ENCODE measurements around the gene NMRAL1. TPM values are rescaled to one million over a fixed set of nuclear protein-coding genes. Genes with fewer than 3 reads are reported as not detected.

NMRAL1 gene
- total and polyA plus RNA-seq, 7 donors, result 2.5 to 5.5 (median 4.1) TPM

GRCh38 chr16:4507588-4508345 lies 33.3 kb upstream of the NMRAL1 start:
- 88 to 92% (median 90%) methylated on average over 17 of the region's 17 CpGs for WGBS, 3 donors
- Histone ChIP-seq H3K4me1 (no peaks in the 10 kb centered on the region), H3K9me3 (no peaks in the 10 kb centered on the region), H3K27me3 (ENCODE audit: insufficient read depth in 3 of 3, low read length in 2 of 3) (no peaks in the 10 kb centered on the region), H3K4me3 (no peak overlapping the region), H3K36me3 (ENCODE audit: insufficient read depth in 1 of 2, low read depth in 1 of 2) (peaks cover 3 to 74% of the 10 kb centered on the region in 2 donors), H3K27ac (no peak overlapping the region)
- intact Hi-C loops (cut with DNase I), result loop anchor here (2.0 to 10.0 kb wide), 2 partner anchors 41 to 447 kb away; partner anchors contain the start of gene SEC14L5 (in 1 of the 2)
- DNase-seq (no peak), ATAC-seq (no peak)
- no peak for TF ChIP-seq CTCF (IDR thresholded peaks at IDR 0.05)

GRCh38 chr16:4506450-4506849 lies 32.0 kb upstream of the NMRAL1 start:
- Histone ChIP-seq H3K4me3 (no peak overlapping the region), H3K27ac (peak overlapping the region; percentile 14), H3K36me3 (ENCODE audit: insufficient read depth in 1 of 2, low read depth in 1 of 2) (peaks cover 0 to 61% of the 10 kb centered on the region in 2 donors), H3K4me1 (no peaks in the 10 kb centered on the region), H3K27me3 (ENCODE audit: insufficient read depth in 3 of 3, low read length in 2 of 3) (no peaks in the 10 kb centered on the region), H3K9me3 (no peaks in the 10 kb centered on the region)
- 1 to 3% (median 2%) methylated on average over 3 of the region's 3 CpGs for WGBS, 3 donors
- TF ChIP-seq CTCF (IDR thresholded peaks at IDR 0.05), result peak; percentile 85
- no peak for DNase-seq
- intact Hi-C loops (cut with DNase I), result loop anchor here (1.0 to 10.0 kb wide), 3 partner anchors 42 to 448 kb away; partner anchors contain the start of gene SEC14L5 (in 1 of the 2)
- peak; percentile 84 to 94 (median 91) for ATAC-seq

GRCh38 chr16:4505356-4506147 lies 31.1 kb upstream of the NMRAL1 start:
- no peak for TF ChIP-seq CTCF (IDR thresholded peaks at IDR 0.05)
- no peak overlapping the region for H3K4me3 ChIP-seq
- H3K27ac ChIP-seq, result no peak overlapping the region
- H3K36me3 ChIP-seq (ENCODE audit: insufficient read depth in 1 of 2, low read depth in 1 of 2), result peaks cover 0 to 52% of the 10 kb centered on the region in 2 donors
- DNase-seq (no peak), ATAC-seq (no peak)
- peaks cover 7% of the 10 kb centered on the region for H3K4me1 ChIP-seq
- H3K9me3 ChIP-seq, result no peaks in the 10 kb centered on the region
- WGBS, 3 donors, result 85 to 91% (median 90%) methylated on average over 13 of the region's 13 CpGs
- intact Hi-C loops (cut with DNase I), result loop anchor here (1.0 to 10.0 kb wide), 3 partner anchors 43 to 449 kb away; partner anchors contain the start of gene SEC14L5 (in 1 of the 2)
- no peaks in the 10 kb centered on the region for H3K27me3 ChIP-seq (ENCODE audit: insufficient read depth in 3 of 3, low read length in 2 of 3)

- intact Hi-C loops (cut with DNase I), result loop anchor here in 1 of 2 donors (10.0 kb wide), 1 partner anchor 454 kb away; the partner anchor contains the start of gene SEC14L5
- no peak overlapping the region for H3K4me3 ChIP-seq
- 31 to 49% (median 33%) methylated on average over 5 of the region's 5 CpGs for WGBS, 3 donors
- peak overlapping the region; percentile 70 for H3K27ac ChIP-seq
- H3K27me3 ChIP-seq (ENCODE audit: insufficient read depth in 3 of 3, low read length in 2 of 3), result no peaks in the 10 kb centered on the region
- DNase-seq (no peak), ATAC-seq (peak in 1 of 4 donors; percentile 31)
- H3K36me3 ChIP-seq (ENCODE audit: insufficient read depth in 1 of 2, low read depth in 1 of 2), result peaks cover 0 to 19% of the 10 kb centered on the region in 2 donors
- H3K4me1 ChIP-seq, result peaks cover 17% of the 10 kb centered on the region
- H3K9me3 ChIP-seq, result no peaks in the 10 kb centered on the region
- TF ChIP-seq CTCF (IDR thresholded peaks at IDR 0.05), result no peak
Measured at GRCh38 chr16:4501071-4501478, 26.6 kb upstream of the NMRAL1 start.

Measured in psoas muscle (tissue), 8 donors.